Endothelial cell of umbilical vein (primary cell): ENCODE measurements around the gene MITD1. TPM values are rescaled to one million over a fixed set of nuclear protein-coding genes. Genes with fewer than 3 reads are reported as not detected.

Experiments used
- BruUV-seq: library from RNA; stranded (reverse); fragments of 400-500 nt; replicated peaks from 2 replicates; lab custom pipeline; 2021; lab: Mats Ljungman, UMichigan
- CTCF ChIA-PET: fragments of 300-600, 350-600 bp; sonication (Branson Sonifier 250); formaldehyde crosslinking; loops from one replicate; lab custom pipeline; 2021; ENCODE audit warnings: antibody characterized with exemption, inconsistent platforms; lab: Charles Lee
- POLR2A ChIA-PET: fragments of 300-600, 350-600 bp; sonication (Branson Sonifier 250); formaldehyde crosslinking; loops from one replicate; lab custom pipeline; 2021; ENCODE audit warnings: antibody characterized with exemption, inconsistent platforms; lab: Charles Lee
- DNase-seq: peaks from one replicate; pipeline ENCODE4 v3.0.0-alpha.2; 2011; ENCODE audit warnings: low read depth, low spot score
- FAIRE-seq: peaks from 2 replicates; lab custom pipeline; 2011; peaks lifted over from hg19 to GRCh38; lab: Jason Lieb, UNC
- H2AFZ ChIP-seq: 2 replicates; pipeline ENCODE4 v1.6.0; 2012; ENCODE audit warnings: low read depth, low read length, control low read depth, inconsistent platforms
- H3K27ac ChIP-seq: 2 replicates; pipeline ENCODE4 v1.5.1; 2011; ENCODE audit warnings: low read depth, mild to moderate bottlenecking, control low read depth, low read length, moderate library complexity; ENCODE audit not compliant: insufficient read depth
- H3K27me3 ChIP-seq, 2 experiments: 2 replicates each; pipeline versions ENCODE4 v1.6.0 to v1.6.1; 2011; ENCODE audit warnings: low read length in 2 of 2, mixed read lengths in 1 of 2; ENCODE audit not compliant: control insufficient read depth in 2 of 2, insufficient read depth in 2 of 2
- H3K36me3 ChIP-seq, 2 experiments: 2 replicates in 1 of 2; 3 replicates in 1 of 2; pipeline ENCODE4 v1.5.1; 2011; ENCODE audit warnings: low read length in 2 of 2, mild to moderate bottlenecking in 1 of 2, moderate library complexity in 1 of 2; ENCODE audit not compliant: control insufficient read depth in 2 of 2, insufficient read depth in 2 of 2; ENCODE audit errors: extremely low read depth in 1 of 2
- H3K4me1 ChIP-seq: 3 replicates; pipeline ENCODE4 v1.5.1; 2011; ENCODE audit warnings: mild to moderate bottlenecking, low read length; ENCODE audit not compliant: control insufficient read depth, insufficient read depth; ENCODE audit errors: extremely low read depth
- H3K4me2 ChIP-seq: 2 replicates; pipeline ENCODE4 v1.6.1; 2011; ENCODE audit warnings: low read length, control low read depth, mixed read lengths; ENCODE audit not compliant: insufficient read depth
- H3K4me3 ChIP-seq, 3 experiments: fragments of 200-600 bp in 1 of 3; sonication (generic), shearing (Covaris generic) in 1 of 3; replicated peaks in 1 of 3; 2 replicates each; pipeline ENCODE4 v1.5.1; 2011 to 2016; ENCODE audit warnings: control low read depth in 3 of 3, low read length in 3 of 3, mild to moderate bottlenecking in 2 of 3, inconsistent platforms in 1 of 3, low read depth in 1 of 3, moderate library complexity in 1 of 3; ENCODE audit not compliant: insufficient read depth in 1 of 3
- H3K79me2 ChIP-seq: 2 replicates; pipeline ENCODE4 v1.6.0; 2012; ENCODE audit warnings: low read length, inconsistent platforms; ENCODE audit not compliant: control insufficient read depth, insufficient read depth
- H3K9ac ChIP-seq: replicated peaks from 2 replicates; pipeline ENCODE3; 2011; ENCODE audit warnings: low read length, control low read depth; ENCODE audit not compliant: insufficient read depth; ENCODE audit errors: extremely low read depth
- H3K9me1 ChIP-seq: replicated peaks from 3 replicates; pipeline ENCODE4 v1.6.0; 2011; ENCODE audit warnings: mild to moderate bottlenecking, low read length; ENCODE audit not compliant: control insufficient read depth, insufficient read depth; ENCODE audit errors: extremely low read depth
- H3K9me3 ChIP-seq: replicated peaks from 2 replicates; pipeline ENCODE4 v1.5.1; 2012; ENCODE audit warnings: low read length, inconsistent platforms; ENCODE audit not compliant: control insufficient read depth, insufficient read depth
- H4K20me1 ChIP-seq: replicated peaks from 2 replicates; pipeline ENCODE3; 2011; ENCODE audit warnings: mild to moderate bottlenecking, low read length; ENCODE audit not compliant: control insufficient read depth, insufficient read depth; ENCODE audit errors: extremely low read depth
- CTCF ChIP-seq, 2 donors: IDR thresholded peaks; 1 replicate in 1 of 2; 2 replicates in 1 of 2; pipeline ENCODE4 v1.5.1; 2011; ENCODE audit warnings: low read length in 2 of 2, mild to moderate bottlenecking in 2 of 2, moderate library complexity in 2 of 2, control low read depth in 1 of 2, inconsistent platforms in 1 of 2, low read depth in 1 of 2; ENCODE audit not compliant: insufficient read depth in 1 of 2; ENCODE audit errors: extremely low read depth in 1 of 2
- FOS ChIP-seq: IDR thresholded peaks from 2 replicates; pipeline ENCODE4 v1.6.1; 2011; ENCODE audit warnings: mild to moderate bottlenecking, low read length, moderate library complexity, borderline replicate concordance; ENCODE audit not compliant: insufficient read depth
- GATA2 ChIP-seq: IDR thresholded peaks from 2 replicates; pipeline ENCODE4 v1.7.0; 2011; ENCODE audit warnings: low read depth, mild to moderate bottlenecking, moderate library complexity, mixed read lengths, low read length; ENCODE audit not compliant: insufficient read length, insufficient read depth
- JUN ChIP-seq: IDR thresholded peaks from 2 replicates; pipeline ENCODE4 v1.6.1; 2011; ENCODE audit warnings: borderline replicate concordance, low read depth; ENCODE audit not compliant: insufficient read length, insufficient read depth
- MYC ChIP-seq: IDR thresholded peaks from one replicate; pipeline ENCODE4 v1.6.1; 2011; ENCODE audit warnings: mild to moderate bottlenecking, low read depth, low read length
- POLR2A ChIP-seq: IDR thresholded peaks from 2 replicates; pipeline ENCODE4 v1.6.1; 2012; ENCODE audit warnings: low read depth, mild to moderate bottlenecking, control low read depth, low read length
- POLR2AphosphoS5 ChIP-seq: IDR thresholded peaks from 2 replicates; pipeline ENCODE4 v1.6.1; 2012; ENCODE audit warnings: low read depth, mild to moderate bottlenecking, control low read depth, low read length, moderate library complexity; ENCODE audit not compliant: insufficient read depth
- dilution Hi-C: fragments of 300-500 bp; cut with MboI; formaldehyde crosslinking; loops from one replicate; pipeline ENCODE4 v1.15.0; 2019; ENCODE audit warnings: low sequenced_read_pairs; ENCODE audit not compliant: extremely low pct_ligation_motif_present
- intact Hi-C: fragments of 100-400 bp; cut with micrococcal nuclease; formaldehyde crosslinking; loops from one replicate; pipeline ENCODE4 v1.10.0; 2022
- polyA plus RNA-seq, 4 experiments: library from polyadenylated mRNA; depleted of rRNA in 3 of 4; stranded (reverse) in 3 of 4; unstranded in 1 of 4; fragments of >200 nt; gene quantifications; 2 replicates each; pipeline versions ENCODE4 v1.2.1 to v1.2.3, GENCODE V29; 2011 to 2012; ENCODE audit warnings: missing spikeins in 1 of 4
- total RNA-seq: library from RNA; stranded (reverse); gene quantifications from 2 replicates; pipeline ENCODE4 v1.2.3, GENCODE V29; 2021

Gene MITD1
- total and polyA plus RNA-seq, 2 donors (not counting 3 experiments of a cell fraction or from before 2014, with no cell fraction given): 11.1 to 30.0 TPM

- no peak overlapping the region for H2AFZ ChIP-seq
- H3K4me2 ChIP-seq: no peak overlapping the region
- peaks cover 42% of the 10 kb centered on the region for H3K79me2 ChIP-seq
- peaks cover under 1% of the 10 kb centered on the region for H3K4me1 ChIP-seq
- POLR2A ChIA-PET: interaction anchor here (0.7 kb wide), 1 partner anchor 149 kb away, joined by 3 read pairs; the partner anchor contains the start of gene TXNDC9
- CTCF ChIA-PET: interaction anchor here (1.0 kb wide), 1 partner anchor 10 kb away, joined by 3 read pairs; no protein-coding TSS in a partner anchor
- dilution Hi-C loops: no loop called here
- H3K9me1 ChIP-seq: no peaks in the 10 kb centered on the region
- H3K9ac ChIP-seq: no peak overlapping the region
- TF ChIP-seq JUN: no peak
- TF ChIP-seq FOS: no peak
- TF ChIP-seq MYC: no peak
- no peak for TF ChIP-seq GATA2
- TF ChIP-seq CTCF (IDR thresholded peaks at IDR 0.05; ENCODE audit: extremely low read depth in 1 of 2, insufficient read depth in 1 of 2, low read depth in 1 of 2, low read length in 2 of 2): no peak
- TF ChIP-seq POLR2A: no peak
- TF ChIP-seq POLR2AphosphoS5: no peak
- H3K27ac ChIP-seq: no peak overlapping the region
- H3K36me3 ChIP-seq: peaks cover 2% of the 10 kb centered on the region in 2 experiments
- intact Hi-C loops: no loop called here
- FAIRE-seq: no peak
- no peak for DNase-seq
- no TSS peak for BruUV-seq
- no peaks in the 10 kb centered on the region for H3K9me3 ChIP-seq
- H4K20me1 ChIP-seq: no peaks in the 10 kb centered on the region
- no peak overlapping the region for H3K4me3 ChIP-seq
- H3K27me3 ChIP-seq: no peaks in the 10 kb centered on the region
Observed at GRCh38 chr2:99187011-99187410, 6.2 kb upstream of the MITD1 start.
